ENCODE data around the gene BBIP1. TPM values are rescaled to one million over a fixed set of nuclear protein-coding genes. Genes with fewer than 3 reads are reported as not detected.
"Not testable (repeated sequence)": the region's sequence is repeated elsewhere in the genome, so short reads cannot be mapped to it uniquely, and the experiment has no call there.

BBIP1 gene
- total RNA-seq, 6 experiments from 2014 or later = 9.4 to 15.7 (median 11.5) TPM

GRCh38 chr10:110870823-110871297 is 48.1 kb downstream of the BBIP1 start:
- no peak for TF ChIP-seq CTCF (IDR thresholded peaks at IDR 0.05)
- no peak for TF ChIP-seq POLR2A (IDR thresholded peaks at IDR 0.05)
- ATAC-seq (no peak), DNase-seq (no peak)
- H3K4me1 ChIP-seq = peaks cover 0 to 31% (median 0%) of the 10 kb centered on the region in 4 donors
- H3K4me3 ChIP-seq = peak overlapping the region; percentile 66 to 93 (median 81)
- no peaks in the 10 kb centered on the region for H3K27me3 ChIP-seq
- intact Hi-C loops (cut with DNase I) = no loop called here
- WGBS (ENCODE audit: insufficient coverage, low coverage, low lambda C conversion rate, missing lambda C conversion rate) = 36% methylated on average over 7 of the region's 13 CpGs
- peak overlapping the region; percentile 92 to 97 (median 97) for H3K27ac ChIP-seq
- H3K9me3 ChIP-seq = no peaks in the 10 kb centered on the region
- no peaks in the 10 kb centered on the region for H3K36me3 ChIP-seq

- peaks cover 0 to 26% (median 2%) of the 10 kb centered on the region in 4 donors for H3K4me1 ChIP-seq
These were observed 50.0 kb downstream of the BBIP1 start for GRCh38 chr10:110868981-110869380.

GRCh38 chr10:110867807-110868465 is 51.0 kb downstream of the BBIP1 start:
- DNase-seq = no peak
- intact Hi-C loops (cut with DNase I) = no loop called here
- Histone ChIP-seq H3K4me1 (peaks cover 0 to 23% (median 2%) of the 10 kb centered on the region in 4 donors), H3K27me3 (no peaks in the 10 kb centered on the region), H3K36me3 (no peaks in the 10 kb centered on the region), H3K4me3 (no peak overlapping the region), H3K27ac (peak overlapping the region in 2 of 3 donors; percentile 25 to 34), H3K9me3 (no peaks in the 10 kb centered on the region)
- 67% methylated on average over 4 of the region's 4 CpGs for WGBS (ENCODE audit: insufficient coverage, low coverage, low lambda C conversion rate, missing lambda C conversion rate)
- no peak for TF ChIP-seq POLR2A (IDR thresholded peaks at IDR 0.05)
- TF ChIP-seq CTCF (IDR thresholded peaks at IDR 0.05) = no peak
- no peak for ATAC-seq

More at GRCh38 chr10:110868981-110869380, 50.0 kb downstream of the BBIP1 start:
- Histone ChIP-seq H3K36me3 (no peaks in the 10 kb centered on the region), H3K9me3 (no peaks in the 10 kb centered on the region), H3K4me3 (no peak overlapping the region), H3K27ac (peak overlapping the region in 1 of 3 donors; percentile 12), H3K27me3 (no peaks in the 10 kb centered on the region)
- 74% methylated on average over 5 of the region's 6 CpGs for WGBS (ENCODE audit: insufficient coverage, low coverage, low lambda C conversion rate, missing lambda C conversion rate)
- TF ChIP-seq CTCF (IDR thresholded peaks at IDR 0.05) = no peak
- TF ChIP-seq POLR2A (IDR thresholded peaks at IDR 0.05) = no peak
- ATAC-seq = no peak
- no peak for DNase-seq
- intact Hi-C loops (cut with DNase I) = no loop called here

GRCh38 chr10:110867011-110867806 is 51.8 kb downstream of the BBIP1 start:
- H3K36me3 ChIP-seq; intact Hi-C loops (cut with DNase I); ATAC-seq; DNase-seq; H3K4me3 ChIP-seq; H3K27me3 ChIP-seq; H3K9me3 ChIP-seq: not testable (repeated sequence)
- 68% methylated on average over 8 of the region's 8 CpGs for WGBS (ENCODE audit: insufficient coverage, low coverage, low lambda C conversion rate, missing lambda C conversion rate)
- Histone ChIP-seq H3K27ac (peak overlapping the region in 2 of 3 donors; percentile 25 to 34), H3K4me1 (peaks cover 0 to 23% (median 2%) of the 10 kb centered on the region in 4 donors)

All from right lobe of liver (tissue), 6 donors.